ENCODE data around the gene BBS9. TPM values are rescaled to one million over a fixed set of nuclear protein-coding genes. Genes with fewer than 3 reads are reported as not detected.

BBS9 gene
- total RNA-seq, 2 experiments from 2014 or later = 9.2 to 9.5 TPM

- H3K27me3 Mint-ChIP-seq = no peaks in the 10 kb centered on the region
- ChIA-PET POLR2A (no interaction called here), CTCF (interaction anchor here (1.1 kb wide), 2 partner anchors 11 to 16 kb away, joined by 3 read pairs; no protein-coding TSS in a partner anchor)
- no peak for DNase-seq
- H3K4me1 Mint-ChIP-seq (ENCODE audit: low read depth) = no peaks in the 10 kb centered on the region
- peaks cover 16% of the 10 kb centered on the region for H3K36me3 Mint-ChIP-seq
- H3K4me3 Mint-ChIP-seq = no peak overlapping the region
- peaks cover 22% of the 10 kb centered on the region for H3K9me3 Mint-ChIP-seq
- intact Hi-C loops (cut with micrococcal nuclease) = no loop called here
- no peak overlapping the region for H3K27ac Mint-ChIP-seq
These were observed 281.7 kb downstream of the BBS9 start for GRCh38 chr7:33411020-33411419.

GRCh38 chr7:33412331-33412730 is 283.0 kb downstream of the BBS9 start:
- POLR2A ChIA-PET = no interaction called here
- Mint-ChIP-seq H3K4me3 (no peak overlapping the region), H3K4me1 (ENCODE audit: low read depth) (no peaks in the 10 kb centered on the region), H3K27ac (no peak overlapping the region), H3K27me3 (no peaks in the 10 kb centered on the region), H3K9me3 (peaks cover 11% of the 10 kb centered on the region), H3K36me3 (peaks cover 7% of the 10 kb centered on the region)
- CTCF ChIA-PET = no interaction called here
- no peak for DNase-seq
- intact Hi-C loops (cut with micrococcal nuclease) = no loop called here

- intact Hi-C loops (cut with micrococcal nuclease) = no loop called here
- ChIA-PET CTCF (no interaction called here), POLR2A (no interaction called here)
- no peak for DNase-seq
- no peaks in the 10 kb centered on the region for H3K9me3 Mint-ChIP-seq
- no peaks in the 10 kb centered on the region for H3K4me1 Mint-ChIP-seq (ENCODE audit: low read depth)
- no peak overlapping the region for H3K27ac Mint-ChIP-seq
- H3K27me3 Mint-ChIP-seq = no peaks in the 10 kb centered on the region
- no peak overlapping the region for H3K4me3 Mint-ChIP-seq
- H3K36me3 Mint-ChIP-seq = no peaks in the 10 kb centered on the region
These were observed 288.9 kb downstream of the BBS9 start for GRCh38 chr7:33418251-33418701.

GRCh38 chr7:33420311-33420940 is 291.1 kb downstream of the BBS9 start:
- ChIA-PET CTCF (no interaction called here), POLR2A (no interaction called here)
- no peak overlapping the region for H3K27ac Mint-ChIP-seq
- intact Hi-C loops (cut with micrococcal nuclease) = loop anchor here (10.0 kb wide), 1 partner anchor 324 kb away; no protein-coding TSS in a partner anchor
- no peak for DNase-seq
- H3K27me3 Mint-ChIP-seq = no peaks in the 10 kb centered on the region
- no peaks in the 10 kb centered on the region for H3K9me3 Mint-ChIP-seq
- H3K36me3 Mint-ChIP-seq = no peaks in the 10 kb centered on the region
- no peaks in the 10 kb centered on the region for H3K4me1 Mint-ChIP-seq (ENCODE audit: low read depth)
- H3K4me3 Mint-ChIP-seq = no peak overlapping the region

GRCh38 chr7:33421429-33421828 is 292.1 kb downstream of the BBS9 start:
- Mint-ChIP-seq H3K36me3 (no peaks in the 10 kb centered on the region), H3K27ac (no peak overlapping the region), H3K4me3 (no peak overlapping the region), H3K27me3 (no peaks in the 10 kb centered on the region), H3K4me1 (ENCODE audit: low read depth) (no peaks in the 10 kb centered on the region), H3K9me3 (no peaks in the 10 kb centered on the region)
- CTCF ChIA-PET = no interaction called here
- no peak for DNase-seq
- intact Hi-C loops (cut with micrococcal nuclease) = loop anchor here (10.0 kb wide), 1 partner anchor 323 kb away; no protein-coding TSS in a partner anchor
- POLR2A ChIA-PET = no interaction called here

GRCh38 chr7:33422141-33422540 is 292.8 kb downstream of the BBS9 start:
- no peaks in the 10 kb centered on the region for H3K27me3 Mint-ChIP-seq
- POLR2A ChIA-PET = no interaction called here
- no peak overlapping the region for H3K27ac Mint-ChIP-seq
- H3K36me3 Mint-ChIP-seq = no peaks in the 10 kb centered on the region
- intact Hi-C loops (cut with micrococcal nuclease) = loop anchor here (2.0 to 10.0 kb wide), 2 partner anchors 323 to 511 kb away; no protein-coding TSS in a partner anchor
- H3K4me1 Mint-ChIP-seq (ENCODE audit: low read depth) = no peaks in the 10 kb centered on the region
- H3K4me3 Mint-ChIP-seq = no peak overlapping the region
- CTCF ChIA-PET = interaction anchor here (0.7 to 1.1 kb wide), 2 partner anchors 11 to 20 kb away, joined by 3 read pairs; no protein-coding TSS in a partner anchor
- DNase-seq = no peak
- no peaks in the 10 kb centered on the region for H3K9me3 Mint-ChIP-seq

GRCh38 chr7:33422825-33423645 is 293.7 kb downstream of the BBS9 start:
- CTCF ChIA-PET = interaction anchor here (1.1 to 1.9 kb wide), 4 partner anchors 17 to 481 kb away, joined by 3 to 7 read pairs (median 4); no protein-coding TSS in a partner anchor

GRCh38 chr7:33423646-33424020 is 294.3 kb downstream of the BBS9 start:
- no peaks in the 10 kb centered on the region for H3K4me1 Mint-ChIP-seq (ENCODE audit: low read depth)
- intact Hi-C loops (cut with micrococcal nuclease) = loop anchor here (2.0 to 10.0 kb wide), 2 partner anchors 321 to 509 kb away; no protein-coding TSS in a partner anchor
- CTCF ChIA-PET = interaction anchor here (0.8 to 1.9 kb wide), 4 partner anchors 11 to 481 kb away, joined by 3 to 7 read pairs (median 4); no protein-coding TSS in a partner anchor

More at GRCh38 chr7:33422825-33423645, 293.7 kb downstream of the BBS9 start:
- intact Hi-C loops (cut with micrococcal nuclease) = loop anchor here (2.0 to 10.0 kb wide), 2 partner anchors 322 to 510 kb away; no protein-coding TSS in a partner anchor
- H3K4me3 Mint-ChIP-seq = no peak overlapping the region
- no peak for DNase-seq
- no peaks in the 10 kb centered on the region for H3K36me3 Mint-ChIP-seq
- POLR2A ChIA-PET = no interaction called here
- H3K27ac Mint-ChIP-seq = no peak overlapping the region
- no peaks in the 10 kb centered on the region for H3K9me3 Mint-ChIP-seq
- no peaks in the 10 kb centered on the region for H3K4me1 Mint-ChIP-seq (ENCODE audit: low read depth)
- H3K27me3 Mint-ChIP-seq = no peaks in the 10 kb centered on the region

GRCh38 chr7:33425395-33425794 is 296.0 kb downstream of the BBS9 start:
- ChIA-PET POLR2A (no interaction called here), CTCF (no interaction called here)
- H3K4me1 Mint-ChIP-seq (ENCODE audit: low read depth) = no peaks in the 10 kb centered on the region
- intact Hi-C loops (cut with micrococcal nuclease) = loop anchor here (10.0 kb wide), 1 partner anchor 319 kb away; no protein-coding TSS in a partner anchor
- no peaks in the 10 kb centered on the region for H3K36me3 Mint-ChIP-seq
- no peak overlapping the region for H3K4me3 Mint-ChIP-seq
- DNase-seq = no peak
- H3K27ac Mint-ChIP-seq = no peak overlapping the region
- H3K27me3 Mint-ChIP-seq = no peaks in the 10 kb centered on the region
- H3K9me3 Mint-ChIP-seq = no peaks in the 10 kb centered on the region

More at GRCh38 chr7:33423646-33424020, 294.3 kb downstream of the BBS9 start:
- DNase-seq = peak; percentile 13
- no peak overlapping the region for H3K27ac Mint-ChIP-seq
- no peak overlapping the region for H3K4me3 Mint-ChIP-seq
- no peaks in the 10 kb centered on the region for H3K27me3 Mint-ChIP-seq
- no peaks in the 10 kb centered on the region for H3K9me3 Mint-ChIP-seq
- POLR2A ChIA-PET = no interaction called here
- no peaks in the 10 kb centered on the region for H3K36me3 Mint-ChIP-seq

- Mint-ChIP-seq H3K4me3 (no peak overlapping the region), H3K36me3 (no peaks in the 10 kb centered on the region), H3K9me3 (no peaks in the 10 kb centered on the region), H3K4me1 (ENCODE audit: low read depth) (no peaks in the 10 kb centered on the region), H3K27me3 (no peaks in the 10 kb centered on the region), H3K27ac (no peak overlapping the region)
- ChIA-PET CTCF (no interaction called here), POLR2A (no interaction called here)
- intact Hi-C loops (cut with micrococcal nuclease) = loop anchor here (10.0 kb wide), 1 partner anchor 319 kb away; no protein-coding TSS in a partner anchor
- DNase-seq = no peak
These were observed 296.7 kb downstream of the BBS9 start for GRCh38 chr7:33425929-33426678.

- no peaks in the 10 kb centered on the region for H3K27me3 Mint-ChIP-seq
- no peak for DNase-seq
- no peak overlapping the region for H3K27ac Mint-ChIP-seq
- intact Hi-C loops (cut with micrococcal nuclease) = loop anchor here (10.0 kb wide), 1 partner anchor 316 kb away; no protein-coding TSS in a partner anchor
- no peaks in the 10 kb centered on the region for H3K9me3 Mint-ChIP-seq
- no peaks in the 10 kb centered on the region for H3K4me1 Mint-ChIP-seq (ENCODE audit: low read depth)
- ChIA-PET CTCF (no interaction called here), POLR2A (no interaction called here)
- H3K36me3 Mint-ChIP-seq = no peaks in the 10 kb centered on the region
- H3K4me3 Mint-ChIP-seq = no peak overlapping the region
These were observed 299.1 kb downstream of the BBS9 start for GRCh38 chr7:33428415-33428814.

GRCh38 chr7:33431543-33431942 is 302.2 kb downstream of the BBS9 start:
- Mint-ChIP-seq H3K4me1 (ENCODE audit: low read depth) (no peaks in the 10 kb centered on the region), H3K36me3 (no peaks in the 10 kb centered on the region), H3K4me3 (no peak overlapping the region), H3K27me3 (no peaks in the 10 kb centered on the region), H3K9me3 (no peaks in the 10 kb centered on the region), H3K27ac (no peak overlapping the region)
- intact Hi-C loops (cut with micrococcal nuclease) = no loop called here
- DNase-seq = no peak
- ChIA-PET CTCF (no interaction called here), POLR2A (no interaction called here)

Data from activated CD4-positive, alpha-beta memory T cell treated with anti-CD3 and anti-CD28 coated beads for 36 hours (primary cell).